GM23338 (cell line): Measurements from ENCODE around the gene SRF. TPM values are rescaled to one million over a fixed set of nuclear protein-coding genes. Genes with fewer than 3 reads are reported as not detected.

Experiments used
- ATAC-seq: fragments of 200-7000 bp; cut with Tn5 transposase; 3 replicates; pipeline ENCODE4 v1.9.1; 2020
- DNase-seq: peaks from one replicate; pipeline ENCODE4 v3.0.0-alpha.2; 2015; ENCODE audit warnings: low spot score
- H2AFZ ChIP-seq: fragments of 200-600 bp; sonication (generic); 2 replicates; pipeline ENCODE4 v1.8.0; 2016; ENCODE audit warnings: antibody characterized with exemption, mild to moderate bottlenecking, moderate library complexity
- H3F3A ChIP-seq: fragments of 200-600 bp; sonication (generic); replicated peaks from 2 replicates; pipeline ENCODE4 v1.8.0; 2017; ENCODE audit warnings: antibody characterized with exemption, mixed run types, low read depth
- H3K27ac ChIP-seq: fragments of 200-600 bp; sonication (generic); 2 replicates; pipeline ENCODE4 v1.6.1; 2016; ENCODE audit warnings: low read depth
- H3K27me3 ChIP-seq: fragments of 200-600 bp; sonication (generic); 2 replicates; pipeline ENCODE4 v1.8.0; 2016; ENCODE audit warnings: mild to moderate bottlenecking, mixed run types, moderate library complexity; ENCODE audit not compliant: insufficient read depth
- H3K36me3 ChIP-seq: fragments of 200-600 bp; sonication (generic); 2 replicates; pipeline ENCODE4 v1.8.0; 2016; ENCODE audit warnings: mild to moderate bottlenecking; ENCODE audit not compliant: insufficient read depth
- H3K4me1 ChIP-seq: fragments of 200-600 bp; sonication (generic); 2 replicates; pipeline ENCODE4 v1.8.0; 2016; ENCODE audit warnings: mild to moderate bottlenecking, moderate library complexity; ENCODE audit not compliant: insufficient read depth
- H3K4me2 ChIP-seq: fragments of 200-600 bp; sonication (generic); 2 replicates; pipeline ENCODE4 v1.7.1; 2017; ENCODE audit warnings: mixed run types
- H3K4me3 ChIP-seq: fragments of 200-600 bp; sonication (generic); 2 replicates; pipeline ENCODE4 v1.6.1; 2016; ENCODE audit warnings: mixed run types
- H3K79me2 ChIP-seq: fragments of 200-600 bp; sonication (generic); replicated peaks from 2 replicates; pipeline ENCODE4 v1.8.0; 2017; ENCODE audit warnings: mild to moderate bottlenecking; ENCODE audit not compliant: insufficient read depth
- H3K9me2 ChIP-seq: fragments of 200-600 bp; sonication (generic); 2 replicates; pipeline ENCODE4 v1.8.0; 2017; ENCODE audit not compliant: insufficient read depth
- H4K20me1 ChIP-seq: fragments of 200-600 bp; sonication (generic); replicated peaks from 2 replicates; pipeline ENCODE4 v1.8.0; 2017; ENCODE audit warnings: mild to moderate bottlenecking; ENCODE audit not compliant: insufficient read depth
- H3K27ac Mint-ChIP-seq: 2 replicates; pipeline ENCODE4 v1.8.0; 2020; ENCODE audit warnings: inconsistent platforms, mild to moderate bottlenecking, moderate library complexity, mixed read lengths
- H3K27me3 Mint-ChIP-seq: 3 replicates; pipeline ENCODE4 v1.8.0; 2022; ENCODE audit warnings: low read depth, mild to moderate bottlenecking, moderate library complexity, mixed read lengths, inconsistent platforms; ENCODE audit not compliant: insufficient read depth, poor library complexity
- H3K36me3 Mint-ChIP-seq: 3 replicates; pipeline ENCODE4 v1.8.0; 2021; ENCODE audit warnings: low read depth, mild to moderate bottlenecking, inconsistent platforms, moderate library complexity, mixed read lengths
- H3K4me1 Mint-ChIP-seq: 3 replicates; pipeline ENCODE4 v1.8.0; 2020; ENCODE audit warnings: mild to moderate bottlenecking, inconsistent platforms, mixed read lengths
- H3K4me3 Mint-ChIP-seq: 3 replicates; pipeline ENCODE4 v1.8.0; 2021; ENCODE audit warnings: moderate library complexity, mild to moderate bottlenecking, inconsistent platforms, mixed read lengths
- H3K9me3 Mint-ChIP-seq: 3 replicates; pipeline ENCODE4 v1.8.0; 2020; ENCODE audit warnings: moderate library complexity, mild to moderate bottlenecking, inconsistent platforms, mixed read lengths
- CREB1 ChIP-seq: fragments of 250-450 bp; sonication (Bioruptor Pico); IDR thresholded peaks from 2 replicates; pipeline ENCODE4 v1.5.0; 2020; ENCODE audit warnings: low read depth, mild to moderate bottlenecking, moderate library complexity
- CTCF ChIP-seq, 2 experiments: fragments of 200-600 bp in 1 of 2; sonication (generic) in 1 of 2; conservative IDR thresholded peaks; 2 replicates each; pipeline versions ENCODE4 v1.5.1 to v1.6.1; 2016 to 2017; ENCODE audit warnings: antibody characterized with exemption in 2 of 2, low read depth in 2 of 2, mild to moderate bottlenecking in 2 of 2, moderate library complexity in 1 of 2
- EZH2phosphoT487 ChIP-seq: fragments of 200-600 bp; sonication (generic); IDR thresholded peaks from one replicate; pipeline ENCODE4 v1.8.1; 2018; ENCODE audit warnings: antibody characterized with exemption; ENCODE audit not compliant: unreplicated experiment
- JUNB ChIP-seq: IDR thresholded peaks from one replicate; pipeline ENCODE4 v1.6.1; 2016; ENCODE audit warnings: antibody characterized with exemption; ENCODE audit not compliant: unreplicated experiment
- NANOG ChIP-seq: IDR thresholded peaks from 2 replicates; pipeline ENCODE4 v1.6.1; 2016; ENCODE audit warnings: antibody characterized with exemption, borderline replicate concordance
- POLR2AphosphoS5 ChIP-seq: IDR thresholded peaks from 2 replicates; pipeline ENCODE4 v1.6.1; 2016; ENCODE audit warnings: antibody characterized with exemption, low read depth
- REST ChIP-seq: IDR thresholded peaks from one replicate; pipeline ENCODE4 v1.6.1; 2018; ENCODE audit warnings: antibody characterized with exemption; ENCODE audit not compliant: unreplicated experiment
- STAT1 ChIP-seq: IDR thresholded peaks from one replicate; pipeline ENCODE4 v1.6.1; 2016; ENCODE audit warnings: antibody characterized with exemption; ENCODE audit not compliant: unreplicated experiment
- ZNF114 ChIP-seq: fragments of 250-450 bp; sonication (Bioruptor Pico); IDR thresholded peaks from 2 replicates; pipeline ENCODE4 v1.5.0; 2020; ENCODE audit warnings: mild to moderate bottlenecking, moderate library complexity
- polyA plus RNA-seq: library from polyadenylated mRNA; unstranded; fragments of >200 nt; fragmentation: Nextera tagmentation; extraction: Ambion mirVana; gene quantifications from 2 replicates; pipeline ENCODE4 v1.2.1, GENCODE V29; 2016
- total RNA-seq: library from RNA; depleted of rRNA; stranded (reverse); fragments of >200 nt; shearing (Covaris generic); gene quantifications from 2 replicates; pipeline ENCODE4 v1.2.3, GENCODE V29; 2014
- TF ChIP-seq, protein P1 (sequence below): fragments of 250-450 bp; sonication (Bioruptor Pico); IDR thresholded peaks from 2 replicates; pipeline ENCODE4 v1.5.0; 2020; ENCODE audit warnings: mild to moderate bottlenecking, moderate library complexity
- TF ChIP-seq, protein P2 (sequence below): IDR thresholded peaks from 2 replicates; pipeline ENCODE4 v1.6.1; 2016; ENCODE audit warnings: antibody characterized with exemption

Gene SRF
- total and polyA plus RNA-seq, 2 experiments from 2014 or later, result 9.9 to 54.9 TPM

GRCh38 chr6:43196337-43196736 lies 25.3 kb downstream of the SRF start:
- Mint-ChIP-seq H3K4me1 (peaks cover 3% of the 10 kb centered on the region; the same call in 1 of the 3 replicates), H3K27ac (no peak overlapping the region), H3K9me3 (no peaks in the 10 kb centered on the region), H3K36me3 (no peaks in the 10 kb centered on the region; the same call in 1 of the 3 replicates), H3K4me3 (no peak overlapping the region), H3K27me3 (peaks cover 13% of the 10 kb centered on the region)
- Histone ChIP-seq H2AFZ (no peak overlapping the region), H3K4me3 (no peak overlapping the region), H3K79me2 (no peaks in the 10 kb centered on the region), H3F3A (no peaks in the 10 kb centered on the region), H3K36me3 (no peaks in the 10 kb centered on the region), H3K27me3 (no peaks in the 10 kb centered on the region), H4K20me1 (no peaks in the 10 kb centered on the region), H3K4me2 (no peak overlapping the region), H3K4me1 (no peaks in the 10 kb centered on the region), H3K27ac (no peak overlapping the region), H3K9me2 (no peaks in the 10 kb centered on the region)
- DNase-seq, result no peak
- ATAC-seq, result peak; percentile 49; the same call in 2 of the 3 replicates
- TF ChIP-seq CREB1 (CRISPR knock-in tag) (no peak), EZH2phosphoT487 (no peak), STAT1 (no peak), POLR2AphosphoS5 (no peak), ZNF114 (CRISPR knock-in tag) (no peak), CTCF (conservative IDR thresholded peaks at IDR 0.05; ENCODE audit: low read depth in 2 of 2) (no peak), REST (no peak), JUNB (no peak), NANOG (no peak)
- TF ChIP-seq, protein P1, sequence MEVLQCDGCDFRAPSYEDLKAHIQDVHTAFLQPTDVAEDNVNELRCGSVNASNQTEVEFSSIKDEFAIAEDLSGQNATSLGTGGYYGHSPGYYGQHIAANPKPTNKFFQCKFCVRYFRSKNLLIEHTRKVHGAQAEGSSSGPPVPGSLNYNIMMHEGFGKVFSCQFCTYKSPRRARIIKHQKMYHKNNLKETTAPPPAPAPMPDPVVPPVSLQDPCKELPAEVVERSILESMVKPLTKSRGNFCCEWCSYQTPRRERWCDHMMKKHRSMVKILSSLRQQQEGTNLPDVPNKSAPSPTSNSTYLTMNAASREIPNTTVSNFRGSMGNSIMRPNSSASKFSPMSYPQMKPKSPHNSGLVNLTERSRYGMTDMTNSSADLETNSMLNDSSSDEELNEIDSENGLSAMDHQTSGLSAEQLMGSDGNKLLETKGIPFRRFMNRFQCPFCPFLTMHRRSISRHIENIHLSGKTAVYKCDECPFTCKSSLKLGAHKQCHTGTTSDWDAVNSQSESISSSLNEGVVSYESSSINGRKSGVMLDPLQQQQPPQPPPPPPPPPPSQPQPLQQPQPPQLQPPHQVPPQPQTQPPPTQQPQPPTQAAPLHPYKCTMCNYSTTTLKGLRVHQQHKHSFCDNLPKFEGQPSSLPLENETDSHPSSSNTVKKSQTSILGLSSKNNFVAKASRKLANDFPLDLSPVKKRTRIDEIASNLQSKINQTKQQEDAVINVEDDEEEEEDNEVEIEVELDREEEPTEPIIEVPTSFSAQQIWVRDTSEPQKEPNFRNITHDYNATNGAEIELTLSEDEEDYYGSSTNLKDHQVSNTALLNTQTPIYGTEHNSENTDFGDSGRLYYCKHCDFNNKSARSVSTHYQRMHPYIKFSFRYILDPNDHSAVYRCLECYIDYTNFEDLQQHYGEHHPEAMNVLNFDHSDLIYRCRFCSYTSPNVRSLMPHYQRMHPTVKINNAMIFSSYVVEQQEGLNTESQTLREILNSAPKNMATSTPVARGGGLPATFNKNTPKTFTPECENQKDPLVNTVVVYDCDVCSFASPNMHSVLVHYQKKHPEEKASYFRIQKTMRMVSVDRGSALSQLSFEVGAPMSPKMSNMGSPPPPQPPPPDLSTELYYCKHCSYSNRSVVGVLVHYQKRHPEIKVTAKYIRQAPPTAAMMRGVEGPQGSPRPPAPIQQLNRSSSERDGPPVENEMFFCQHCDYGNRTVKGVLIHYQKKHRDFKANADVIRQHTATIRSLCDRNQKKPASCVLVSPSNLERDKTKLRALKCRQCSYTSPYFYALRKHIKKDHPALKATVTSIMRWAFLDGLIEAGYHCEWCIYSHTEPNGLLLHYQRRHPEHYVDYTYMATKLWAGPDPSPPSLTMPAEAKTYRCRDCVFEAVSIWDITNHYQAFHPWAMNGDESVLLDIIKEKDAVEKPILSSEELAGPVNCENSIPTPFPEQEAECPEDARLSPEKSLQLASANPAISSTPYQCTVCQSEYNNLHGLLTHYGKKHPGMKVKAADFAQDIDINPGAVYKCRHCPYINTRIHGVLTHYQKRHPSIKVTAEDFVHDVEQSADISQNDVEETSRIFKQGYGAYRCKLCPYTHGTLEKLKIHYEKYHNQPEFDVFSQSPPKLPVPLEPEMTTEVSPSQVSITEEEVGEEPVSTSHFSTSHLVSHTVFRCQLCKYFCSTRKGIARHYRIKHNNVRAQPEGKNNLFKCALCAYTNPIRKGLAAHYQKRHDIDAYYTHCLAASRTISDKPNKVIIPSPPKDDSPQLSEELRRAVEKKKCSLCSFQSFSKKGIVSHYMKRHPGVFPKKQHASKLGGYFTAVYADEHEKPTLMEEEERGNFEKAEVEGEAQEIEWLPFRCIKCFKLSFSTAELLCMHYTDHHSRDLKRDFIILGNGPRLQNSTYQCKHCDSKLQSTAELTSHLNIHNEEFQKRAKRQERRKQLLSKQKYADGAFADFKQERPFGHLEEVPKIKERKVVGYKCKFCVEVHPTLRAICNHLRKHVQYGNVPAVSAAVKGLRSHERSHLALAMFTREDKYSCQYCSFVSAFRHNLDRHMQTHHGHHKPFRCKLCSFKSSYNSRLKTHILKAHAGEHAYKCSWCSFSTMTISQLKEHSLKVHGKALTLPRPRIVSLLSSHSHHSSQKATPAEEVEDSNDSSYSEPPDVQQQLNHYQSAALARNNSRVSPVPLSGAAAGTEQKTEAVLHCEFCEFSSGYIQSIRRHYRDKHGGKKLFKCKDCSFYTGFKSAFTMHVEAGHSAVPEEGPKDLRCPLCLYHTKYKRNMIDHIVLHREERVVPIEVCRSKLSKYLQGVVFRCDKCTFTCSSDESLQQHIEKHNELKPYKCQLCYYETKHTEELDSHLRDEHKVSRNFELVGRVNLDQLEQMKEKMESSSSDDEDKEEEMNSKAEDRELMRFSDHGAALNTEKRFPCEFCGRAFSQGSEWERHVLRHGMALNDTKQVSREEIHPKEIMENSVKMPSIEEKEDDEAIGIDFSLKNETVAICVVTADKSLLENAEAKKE (CRISPR knock-in tag), result no peak
- TF ChIP-seq, protein P2, sequence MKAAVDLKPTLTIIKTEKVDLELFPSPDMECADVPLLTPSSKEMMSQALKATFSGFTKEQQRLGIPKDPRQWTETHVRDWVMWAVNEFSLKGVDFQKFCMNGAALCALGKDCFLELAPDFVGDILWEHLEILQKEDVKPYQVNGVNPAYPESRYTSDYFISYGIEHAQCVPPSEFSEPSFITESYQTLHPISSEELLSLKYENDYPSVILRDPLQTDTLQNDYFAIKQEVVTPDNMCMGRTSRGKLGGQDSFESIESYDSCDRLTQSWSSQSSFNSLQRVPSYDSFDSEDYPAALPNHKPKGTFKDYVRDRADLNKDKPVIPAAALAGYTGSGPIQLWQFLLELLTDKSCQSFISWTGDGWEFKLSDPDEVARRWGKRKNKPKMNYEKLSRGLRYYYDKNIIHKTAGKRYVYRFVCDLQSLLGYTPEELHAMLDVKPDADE, result no peak
